ENCODE data around the gene ROBO1. TPM values are rescaled to one million over a fixed set of nuclear protein-coding genes. Genes with fewer than 3 reads are reported as not detected.

ROBO1 gene
- total and polyA plus RNA-seq, 4 donors, result 68.8 to 181 (median 106) TPM

GRCh38 chr3:78801926-78802561 lies 965.8 kb downstream of the ROBO1 start:
- H3K36me3 ChIP-seq (ENCODE audit: control insufficient read depth, insufficient read depth, low read length), result no peaks in the 10 kb centered on the region

GRCh38 chr3:78799681-78800080 lies 968.1 kb downstream of the ROBO1 start:
- DNase-seq (ENCODE audit: low read depth in 4 of 6, low spot score in 6 of 6), result no peak
- H3K4me1 ChIP-seq (ENCODE audit: control insufficient read depth, insufficient read depth, low read length), result no peaks in the 10 kb centered on the region
- no peak overlapping the region for H3K4me3 ChIP-seq (ENCODE audit: low read depth, low read length)
- H3K27ac ChIP-seq (ENCODE audit: low read depth, low read length), result no peak overlapping the region
- no peaks in the 10 kb centered on the region for H3K36me3 ChIP-seq (ENCODE audit: control insufficient read depth, insufficient read depth, low read length)
- no peaks in the 10 kb centered on the region for H3K9me3 ChIP-seq (ENCODE audit: control insufficient read depth, insufficient read depth, low read length)
- 100% methylated on average over 1 of the region's 1 CpG for WGBS (ENCODE audit: insufficient coverage)
- no peaks in the 10 kb centered on the region for H3K27me3 ChIP-seq (ENCODE audit: control insufficient read depth, insufficient read depth, low read length)

More at GRCh38 chr3:78801926-78802561, 965.8 kb downstream of the ROBO1 start:
- Histone ChIP-seq H3K27me3 (ENCODE audit: control insufficient read depth, insufficient read depth, low read length) (no peaks in the 10 kb centered on the region), H3K4me1 (ENCODE audit: control insufficient read depth, insufficient read depth, low read length) (no peaks in the 10 kb centered on the region), H3K4me3 (ENCODE audit: low read depth, low read length) (no peak overlapping the region), H3K9me3 (ENCODE audit: control insufficient read depth, insufficient read depth, low read length) (no peaks in the 10 kb centered on the region), H3K27ac (ENCODE audit: low read depth, low read length) (no peak overlapping the region)
- DNase-seq (ENCODE audit: low read depth in 4 of 6, low spot score in 6 of 6), result no peak

- Histone ChIP-seq H3K27me3 (ENCODE audit: control insufficient read depth, insufficient read depth, low read length) (no peaks in the 10 kb centered on the region), H3K4me3 (ENCODE audit: low read depth, low read length) (no peak overlapping the region)
Measured at GRCh38 chr3:78798266-78798832, 969.4 kb downstream of the ROBO1 start.

GRCh38 chr3:78794431-78794830 lies 973.4 kb downstream of the ROBO1 start:
- H3K27me3 ChIP-seq (ENCODE audit: control insufficient read depth, insufficient read depth, low read length), result no peaks in the 10 kb centered on the region
- no peaks in the 10 kb centered on the region for H3K9me3 ChIP-seq (ENCODE audit: control insufficient read depth, insufficient read depth, low read length)
- no peak overlapping the region for H3K27ac ChIP-seq (ENCODE audit: low read depth, low read length)
- H3K36me3 ChIP-seq (ENCODE audit: control insufficient read depth, insufficient read depth, low read length), result no peaks in the 10 kb centered on the region
- no peak for DNase-seq (ENCODE audit: low read depth in 4 of 6, low spot score in 6 of 6)
- no peaks in the 10 kb centered on the region for H3K4me1 ChIP-seq (ENCODE audit: control insufficient read depth, insufficient read depth, low read length)
- H3K4me3 ChIP-seq (ENCODE audit: low read depth, low read length), result no peak overlapping the region
- no CpG with 5 or more reads among the region's 1 CpG for WGBS (ENCODE audit: insufficient coverage)

More at GRCh38 chr3:78798266-78798832, 969.4 kb downstream of the ROBO1 start:
- DNase-seq (ENCODE audit: low read depth in 4 of 6, low spot score in 6 of 6), result no peak
- no peaks in the 10 kb centered on the region for H3K9me3 ChIP-seq (ENCODE audit: control insufficient read depth, insufficient read depth, low read length)
- no peaks in the 10 kb centered on the region for H3K4me1 ChIP-seq (ENCODE audit: control insufficient read depth, insufficient read depth, low read length)
- H3K27ac ChIP-seq (ENCODE audit: low read depth, low read length), result no peak overlapping the region
- H3K36me3 ChIP-seq (ENCODE audit: control insufficient read depth, insufficient read depth, low read length), result no peaks in the 10 kb centered on the region

- no CpG with 5 or more reads among the region's 1 CpG for WGBS (ENCODE audit: insufficient coverage)
- Histone ChIP-seq H3K27ac (ENCODE audit: low read depth, low read length) (no peak overlapping the region), H3K36me3 (ENCODE audit: control insufficient read depth, insufficient read depth, low read length) (no peaks in the 10 kb centered on the region), H3K27me3 (ENCODE audit: control insufficient read depth, insufficient read depth, low read length) (no peaks in the 10 kb centered on the region), H3K4me1 (ENCODE audit: control insufficient read depth, insufficient read depth, low read length) (no peaks in the 10 kb centered on the region), H3K4me3 (ENCODE audit: low read depth, low read length) (no peak overlapping the region), H3K9me3 (ENCODE audit: control insufficient read depth, insufficient read depth, low read length) (no peaks in the 10 kb centered on the region)
- DNase-seq (ENCODE audit: low read depth in 4 of 6, low spot score in 6 of 6), result no peak
Measured at GRCh38 chr3:78792733-78793132, 975.1 kb downstream of the ROBO1 start.

- Histone ChIP-seq H3K27ac (ENCODE audit: low read depth, low read length) (no peak overlapping the region), H3K4me3 (ENCODE audit: low read depth, low read length) (no peak overlapping the region), H3K27me3 (ENCODE audit: control insufficient read depth, insufficient read depth, low read length) (no peaks in the 10 kb centered on the region)
Measured at GRCh38 chr3:78792212-78792611, 975.6 kb downstream of the ROBO1 start.

GRCh38 chr3:78791753-78792152 lies 976.0 kb downstream of the ROBO1 start:
- Histone ChIP-seq H3K27ac (ENCODE audit: low read depth, low read length) (no peak overlapping the region), H3K4me3 (ENCODE audit: low read depth, low read length) (no peak overlapping the region), H3K9me3 (ENCODE audit: control insufficient read depth, insufficient read depth, low read length) (no peaks in the 10 kb centered on the region), H3K4me1 (ENCODE audit: control insufficient read depth, insufficient read depth, low read length) (no peaks in the 10 kb centered on the region), H3K27me3 (ENCODE audit: control insufficient read depth, insufficient read depth, low read length) (no peaks in the 10 kb centered on the region), H3K36me3 (ENCODE audit: control insufficient read depth, insufficient read depth, low read length) (no peaks in the 10 kb centered on the region)
- WGBS (ENCODE audit: insufficient coverage), result 40% methylated on average over 3 of the region's 3 CpGs
- DNase-seq (ENCODE audit: low read depth in 4 of 6, low spot score in 6 of 6), result peak in 2 of 6 donors; percentile 22 to 78

More at GRCh38 chr3:78792212-78792611, 975.6 kb downstream of the ROBO1 start:
- Histone ChIP-seq H3K4me1 (ENCODE audit: control insufficient read depth, insufficient read depth, low read length) (no peaks in the 10 kb centered on the region), H3K36me3 (ENCODE audit: control insufficient read depth, insufficient read depth, low read length) (no peaks in the 10 kb centered on the region), H3K9me3 (ENCODE audit: control insufficient read depth, insufficient read depth, low read length) (no peaks in the 10 kb centered on the region)
- DNase-seq (ENCODE audit: low read depth in 4 of 6, low spot score in 6 of 6), result peak in 1 of 6 donors; percentile 58
- WGBS (ENCODE audit: insufficient coverage), result no CpG with 5 or more reads among the region's 1 CpG

- Histone ChIP-seq H3K4me3 (ENCODE audit: low read depth, low read length) (no peak overlapping the region), H3K4me1 (ENCODE audit: control insufficient read depth, insufficient read depth, low read length) (no peaks in the 10 kb centered on the region), H3K27ac (ENCODE audit: low read depth, low read length) (no peak overlapping the region), H3K36me3 (ENCODE audit: control insufficient read depth, insufficient read depth, low read length) (no peaks in the 10 kb centered on the region), H3K27me3 (ENCODE audit: control insufficient read depth, insufficient read depth, low read length) (no peaks in the 10 kb centered on the region), H3K9me3 (ENCODE audit: control insufficient read depth, insufficient read depth, low read length) (no peaks in the 10 kb centered on the region)
- DNase-seq (ENCODE audit: low read depth in 4 of 6, low spot score in 6 of 6), result no peak
- WGBS (ENCODE audit: insufficient coverage), result no CpG with 5 or more reads among the region's 2 CpGs
Measured at GRCh38 chr3:78788839-78789238, 979.0 kb downstream of the ROBO1 start.

GRCh38 chr3:78785004-78785403 lies 982.8 kb downstream of the ROBO1 start:
- Histone ChIP-seq H3K27ac (ENCODE audit: low read depth, low read length) (no peak overlapping the region), H3K9me3 (ENCODE audit: control insufficient read depth, insufficient read depth, low read length) (no peaks in the 10 kb centered on the region), H3K27me3 (ENCODE audit: control insufficient read depth, insufficient read depth, low read length) (no peaks in the 10 kb centered on the region), H3K4me1 (ENCODE audit: control insufficient read depth, insufficient read depth, low read length) (no peaks in the 10 kb centered on the region), H3K36me3 (ENCODE audit: control insufficient read depth, insufficient read depth, low read length) (no peaks in the 10 kb centered on the region), H3K4me3 (ENCODE audit: low read depth, low read length) (no peak overlapping the region)
- no peak for DNase-seq (ENCODE audit: low read depth in 4 of 6, low spot score in 6 of 6)
- no CpG with 5 or more reads among the region's 1 CpG for WGBS (ENCODE audit: insufficient coverage)

- H3K4me1 ChIP-seq (ENCODE audit: control insufficient read depth, insufficient read depth, low read length), result no peaks in the 10 kb centered on the region
- no peak overlapping the region for H3K27ac ChIP-seq (ENCODE audit: low read depth, low read length)
- H3K9me3 ChIP-seq (ENCODE audit: control insufficient read depth, insufficient read depth, low read length), result no peaks in the 10 kb centered on the region
- no peaks in the 10 kb centered on the region for H3K36me3 ChIP-seq (ENCODE audit: control insufficient read depth, insufficient read depth, low read length)
- H3K4me3 ChIP-seq (ENCODE audit: low read depth, low read length), result no peak overlapping the region
- no peaks in the 10 kb centered on the region for H3K27me3 ChIP-seq (ENCODE audit: control insufficient read depth, insufficient read depth, low read length)
- no peak for DNase-seq (ENCODE audit: low read depth in 4 of 6, low spot score in 6 of 6)
Measured at GRCh38 chr3:78781351-78781750, 986.4 kb downstream of the ROBO1 start.

Measured in spinal cord (tissue), 10 donors.